GM11168 (cell line): ENCODE results near the gene RPN2.

Experiments used
- in situ Hi-C: fragments of 300-500 bp; cut with MboI; formaldehyde crosslinking; loops from one replicate; pipeline ENCODE4 v1.12.0; 2022; ENCODE audit warnings: low sequenced_read_pairs; ENCODE audit not compliant: unreplicated experiment

The RPN2 gene

GRCh38 chr20:37260923-37261322, 81.8 kb downstream of the RPN2 start:
- in situ Hi-C loops: loop anchor here (5.0 kb wide), 1 partner anchor 276 kb away; no protein-coding TSS in a partner anchor

DNA sequence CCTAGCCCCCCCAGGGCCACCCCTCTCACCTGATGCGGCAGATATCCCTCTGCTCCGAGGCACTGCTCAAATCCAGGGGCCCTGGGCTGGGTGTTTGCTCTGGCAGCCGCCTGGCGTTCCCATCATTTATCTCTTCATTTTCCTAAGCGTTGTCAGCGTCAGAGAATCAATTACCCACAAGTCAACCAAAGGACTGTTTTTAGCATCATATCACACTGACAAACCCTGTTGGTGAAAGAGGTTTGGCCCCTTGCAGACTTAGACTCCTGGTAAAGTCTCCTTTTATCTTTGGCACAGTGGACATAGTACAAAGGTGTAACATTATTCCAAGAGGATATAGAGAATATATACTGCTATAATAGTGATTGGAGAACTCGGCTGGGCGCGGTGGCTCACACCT, 82.6 kb downstream of the RPN2 start, which contains the start of gene GHRH:
GHRH (minus strand) TSS at position 101 of the 400 bp plus-strand sequence. CDS start 4,925 bp downstream, outside the sequence.
- in situ Hi-C loops: loop anchor here (5.0 kb wide), 1 partner anchor 276 kb away; no protein-coding TSS in a partner anchor

GRCh38 chr20:37262505-37262904, 83.4 kb downstream of the RPN2 start:
- in situ Hi-C loops: loop anchor here (5.0 kb wide), 1 partner anchor 275 kb away; no protein-coding TSS in a partner anchor

- in situ Hi-C loops: loop anchor here (5.0 kb wide), 1 partner anchor 274 kb away; no protein-coding TSS in a partner anchor
Observed at GRCh38 chr20:37263686-37264085, 84.6 kb downstream of the RPN2 start.

DNA sequence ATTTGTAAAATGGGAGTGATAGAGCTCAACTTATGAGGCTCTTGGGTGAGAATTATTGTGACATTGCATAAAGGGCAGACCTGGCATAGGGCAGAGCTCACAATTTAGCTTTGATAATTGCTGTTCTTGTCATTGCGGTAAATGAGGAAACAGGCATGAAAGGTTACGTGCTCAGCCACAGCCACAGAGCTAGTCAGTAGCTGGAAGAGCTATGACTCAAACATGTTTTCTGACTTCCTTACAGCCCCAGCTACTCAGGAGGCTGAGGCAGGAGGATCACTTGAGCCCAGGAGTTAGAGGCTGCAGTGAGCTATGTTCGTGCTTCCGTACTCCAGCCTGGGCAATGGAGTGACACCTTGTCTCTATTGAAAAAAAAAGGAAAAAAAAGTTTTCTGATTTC, 86.0 kb downstream of the RPN2 start:
- in situ Hi-C loops: no loop called here

- in situ Hi-C loops: no loop called here
Observed at GRCh38 chr20:37266940-37267666, 88.0 kb downstream of the RPN2 start.

DNA sequence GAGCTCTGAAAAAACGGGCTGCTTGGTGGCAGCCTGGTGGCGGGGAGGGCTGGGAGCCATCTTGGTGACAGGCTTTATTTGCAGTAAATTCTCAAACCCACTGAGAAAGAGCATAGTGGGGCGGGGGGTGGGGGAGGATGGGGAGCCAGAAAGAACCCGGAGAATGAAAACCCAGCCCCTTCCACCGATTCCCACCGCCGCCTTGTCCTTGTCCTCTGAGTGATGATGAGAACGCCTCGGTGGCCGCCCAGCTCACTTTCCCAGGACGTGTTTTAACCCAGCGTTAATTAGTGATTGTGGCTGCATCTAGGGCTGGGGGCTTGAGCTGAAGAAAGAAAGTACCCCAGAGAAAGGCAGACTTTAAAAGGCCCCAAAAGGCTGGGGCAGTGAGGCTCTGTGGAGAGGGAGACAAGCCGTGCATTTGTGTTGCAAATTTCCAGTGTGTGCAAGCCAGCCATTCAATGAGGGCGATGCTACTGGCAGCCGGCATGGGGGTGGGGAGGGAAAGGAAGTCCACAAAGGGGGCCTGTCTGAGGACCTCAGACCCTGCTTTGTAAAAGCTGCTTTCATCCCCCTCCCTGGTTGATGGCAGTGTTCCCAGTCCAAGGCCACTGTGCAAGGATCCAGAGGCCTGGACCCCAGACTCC, 88.7 kb downstream of the RPN2 start:
- in situ Hi-C loops: no loop called here

- in situ Hi-C loops: loop anchor here (5.0 kb wide), 1 partner anchor 117 kb away; no protein-coding TSS in a partner anchor
Observed at GRCh38 chr20:37270576-37271420, 91.7 kb downstream of the RPN2 start.

GRCh38 chr20:37271421-37271768, 92.3 kb downstream of the RPN2 start:
- in situ Hi-C loops: loop anchor here (5.0 kb wide), 1 partner anchor 116 kb away; no protein-coding TSS in a partner anchor

DNA sequence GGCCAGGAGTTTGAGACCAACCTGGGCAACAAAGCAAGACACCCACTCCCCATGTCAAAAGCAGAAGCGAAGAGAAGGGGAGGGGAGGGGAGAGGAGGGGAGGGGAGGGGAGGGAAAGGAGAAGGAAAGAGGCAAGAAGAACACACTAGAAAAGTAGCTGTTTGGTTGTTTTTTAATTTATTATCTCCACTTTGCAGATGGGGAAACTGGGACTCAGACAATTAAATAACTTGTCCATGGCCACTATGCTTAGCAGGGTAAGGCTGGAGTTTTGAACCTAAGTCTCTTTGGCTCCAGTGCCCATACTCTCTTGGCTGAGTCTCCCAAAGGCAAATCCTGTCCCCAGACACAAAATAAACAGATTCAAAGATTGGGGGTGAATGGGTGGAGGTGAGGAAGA, 94.9 kb downstream of the RPN2 start:
- in situ Hi-C loops: loop anchor here (5.0 kb wide), 1 partner anchor 113 kb away; no protein-coding TSS in a partner anchor

- in situ Hi-C loops: loop anchor here (5.0 kb wide), 1 partner anchor 112 kb away; no protein-coding TSS in a partner anchor
Observed at GRCh38 chr20:37274851-37275524, 95.9 kb downstream of the RPN2 start.

GRCh38 chr20:37276494-37277252, 97.5 kb downstream of the RPN2 start:
- in situ Hi-C loops: no loop called here

DNA sequence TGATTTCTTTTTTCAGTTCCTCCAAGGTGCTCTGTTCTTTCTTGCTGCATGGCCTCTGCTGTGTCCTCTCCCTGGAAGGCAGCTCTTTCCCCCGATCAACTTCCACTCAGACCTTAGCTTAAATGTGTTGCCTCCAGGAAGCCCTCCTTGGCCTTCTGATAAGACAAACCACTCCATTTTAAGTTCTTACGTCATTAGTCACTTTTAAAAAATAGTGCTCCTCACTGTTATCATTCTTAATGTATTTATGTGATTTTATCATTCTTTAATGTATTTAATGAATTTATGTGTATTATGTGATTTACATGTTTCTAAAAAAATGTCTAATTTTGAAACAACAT, 98.1 kb downstream of the RPN2 start:
- in situ Hi-C loops: no loop called here

- in situ Hi-C loops: no loop called here
Observed at GRCh38 chr20:37278966-37279590, 99.9 kb downstream of the RPN2 start.

- in situ Hi-C loops: no loop called here
Observed at GRCh38 chr20:37279820-37280219, 100.7 kb downstream of the RPN2 start.

GRCh38 chr20:37280403-37280802, 101.3 kb downstream of the RPN2 start:
- in situ Hi-C loops: no loop called here

DNA sequence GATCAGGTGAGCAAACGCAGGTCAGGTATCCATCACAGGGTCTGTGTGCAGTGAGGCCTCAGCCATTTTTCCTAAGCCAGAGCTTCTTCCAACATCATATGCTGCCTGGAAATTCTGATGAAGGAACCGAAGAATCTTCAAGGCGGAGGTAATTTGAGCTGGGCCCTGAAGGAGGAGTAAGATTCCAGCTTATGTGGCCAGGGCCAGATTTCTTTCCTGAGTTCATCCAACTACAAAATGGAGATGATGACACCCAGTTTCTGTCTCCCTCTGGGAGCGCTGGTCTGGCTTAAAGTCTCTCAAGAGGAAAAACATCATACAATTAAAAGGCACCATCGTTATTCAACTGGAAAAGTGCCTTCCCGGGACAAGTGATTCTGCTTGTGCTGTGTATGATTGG, 103.4 kb downstream of the RPN2 start:
- in situ Hi-C loops: no loop called here

DNA sequence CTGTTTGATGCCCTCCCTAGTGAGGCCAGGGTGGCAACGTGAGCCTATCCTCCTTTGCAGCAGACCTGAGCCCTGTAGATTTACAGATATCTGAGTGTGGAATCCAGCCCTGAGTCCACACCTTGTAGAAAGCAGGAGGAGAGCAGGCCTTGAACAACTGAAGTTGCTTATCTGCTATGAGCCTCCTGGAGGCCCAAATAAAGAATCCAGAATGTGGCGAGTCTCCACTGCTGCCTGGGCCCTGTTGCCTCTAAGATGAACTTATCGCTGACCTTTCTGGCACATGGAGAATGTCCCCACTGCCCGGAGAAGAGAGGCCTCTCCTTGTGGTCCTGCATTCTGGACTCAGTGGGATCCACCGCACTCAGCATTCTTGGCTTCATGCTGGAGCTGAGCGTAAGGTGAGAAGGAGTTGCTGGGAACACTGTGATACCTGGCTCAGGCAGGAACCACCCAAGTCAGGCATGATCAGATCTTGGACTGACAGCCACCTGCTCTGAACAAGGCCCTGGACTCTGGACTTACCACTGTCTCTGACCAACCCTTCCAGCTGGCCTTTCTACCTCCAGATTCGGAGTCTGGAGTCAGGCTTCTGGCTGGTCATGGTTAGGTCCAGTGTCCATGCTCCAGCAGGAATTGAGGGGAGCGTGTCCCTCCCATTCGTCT, 104.5 kb downstream of the RPN2 start:
- in situ Hi-C loops: no loop called here
